Subcutaneous adipose tissue (tissue), 4 donors: ENCODE measurements around the gene MUC5AC. TPM values are rescaled to one million over a fixed set of nuclear protein-coding genes. Genes with fewer than 3 reads are reported as not detected.

Source experiments
- total RNA-seq, 4 donors: library from RNA; depleted of rRNA; stranded (reverse); fragments of >200 nt; gene quantifications; one replicate each; pipeline ENCODE4 v1.1.0, GENCODE V29; 2016
- TF ChIP-seq, protein P1 (sequence below): fragments of 450-650 bp; IDR thresholded peaks from one replicate; pipeline ENCODE4 v1.5.1; 2016; ENCODE audit warnings: low read depth, mild to moderate bottlenecking, control low read depth, antibody characterized with exemption, moderate library complexity

MUC5AC gene
- total RNA-seq, 4 donors from 2014 or later, result not detected

- TF ChIP-seq, protein P1, sequence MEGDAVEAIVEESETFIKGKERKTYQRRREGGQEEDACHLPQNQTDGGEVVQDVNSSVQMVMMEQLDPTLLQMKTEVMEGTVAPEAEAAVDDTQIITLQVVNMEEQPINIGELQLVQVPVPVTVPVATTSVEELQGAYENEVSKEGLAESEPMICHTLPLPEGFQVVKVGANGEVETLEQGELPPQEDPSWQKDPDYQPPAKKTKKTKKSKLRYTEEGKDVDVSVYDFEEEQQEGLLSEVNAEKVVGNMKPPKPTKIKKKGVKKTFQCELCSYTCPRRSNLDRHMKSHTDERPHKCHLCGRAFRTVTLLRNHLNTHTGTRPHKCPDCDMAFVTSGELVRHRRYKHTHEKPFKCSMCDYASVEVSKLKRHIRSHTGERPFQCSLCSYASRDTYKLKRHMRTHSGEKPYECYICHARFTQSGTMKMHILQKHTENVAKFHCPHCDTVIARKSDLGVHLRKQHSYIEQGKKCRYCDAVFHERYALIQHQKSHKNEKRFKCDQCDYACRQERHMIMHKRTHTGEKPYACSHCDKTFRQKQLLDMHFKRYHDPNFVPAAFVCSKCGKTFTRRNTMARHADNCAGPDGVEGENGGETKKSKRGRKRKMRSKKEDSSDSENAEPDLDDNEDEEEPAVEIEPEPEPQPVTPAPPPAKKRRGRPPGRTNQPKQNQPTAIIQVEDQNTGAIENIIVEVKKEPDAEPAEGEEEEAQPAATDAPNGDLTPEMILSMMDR, result no peak
These were observed 84.5 kb downstream of the MUC5AC start for GRCh38 chr11:1242289-1242688.

Other genes starting within 250 kb of the MUC5AC start
- 100 to 1,000 TPM in 1 of 4 donors, 10 to 100 TPM in 3; 28.4 to 107 (median 76.0) TPM for gene CHID1, start 247.1 kb upstream of the MUC5AC start, total RNA-seq
- 100 to 1,000 TPM in 3 of 4 donors, 10 to 100 TPM in 1; 79.2 to 115 (median 110) TPM for gene AP2A2, start 232.1 kb upstream of the MUC5AC start, total RNA-seq
- not detected for gene MUC6, start 121.2 kb upstream of the MUC5AC start, total RNA-seq
- gene MUC2, start 83.1 kb upstream of the MUC5AC start, total RNA-seq, result 1 to 10 TPM in 1 of 4 donors, under 1 TPM in 1, not detected in 2; under 0.01 to 1.3 TPM
- not detected for gene MUC5B, start 65.1 kb downstream of the MUC5AC start, total RNA-seq
- gene TOLLIP, start 151.7 kb downstream of the MUC5AC start, total RNA-seq, result 10 to 100 TPM; 20.5 to 40.9 (median 27.4) TPM
- gene BRSK2, start 232.0 kb downstream of the MUC5AC start, total RNA-seq, result under 1 TPM in 2 of 4 donors, not detected in 2; 0.22 to 0.49 TPM